ENCODE data around the gene FNDC11.

Gene FNDC11

DNA sequence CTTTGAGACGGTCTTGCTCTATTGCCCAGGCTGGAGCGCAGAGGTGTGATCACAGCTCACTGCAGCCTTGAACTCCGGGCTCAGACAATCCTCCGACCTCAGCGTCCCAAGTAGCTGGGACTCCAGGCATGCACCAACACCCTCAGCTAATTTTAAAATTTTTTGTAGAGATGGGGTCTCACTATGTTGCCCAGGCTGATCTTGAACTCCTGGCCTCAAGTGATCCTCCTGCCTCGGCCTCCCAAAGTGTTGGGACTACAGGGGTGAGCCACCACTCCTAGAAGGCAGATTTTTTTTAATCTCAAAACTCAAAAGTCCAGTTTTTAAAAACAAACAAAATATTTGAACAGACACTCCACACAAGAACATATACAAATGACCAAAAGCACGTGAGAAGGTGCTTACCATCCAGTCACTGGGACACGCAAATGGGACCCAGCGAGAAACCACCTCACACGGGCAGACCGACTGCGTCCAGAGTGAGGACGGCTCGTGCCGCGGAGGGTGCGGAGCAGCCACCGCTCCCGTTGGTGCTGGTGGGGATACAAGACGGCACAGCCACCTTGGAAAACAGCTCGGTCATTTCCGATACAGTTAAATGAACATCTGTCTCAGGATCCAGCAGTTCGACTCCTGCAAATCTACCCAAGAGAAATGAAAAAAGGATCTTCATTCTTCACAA is 28.6 kb downstream of the FNDC11 start:
- no peak for DNase-seq

DNA sequence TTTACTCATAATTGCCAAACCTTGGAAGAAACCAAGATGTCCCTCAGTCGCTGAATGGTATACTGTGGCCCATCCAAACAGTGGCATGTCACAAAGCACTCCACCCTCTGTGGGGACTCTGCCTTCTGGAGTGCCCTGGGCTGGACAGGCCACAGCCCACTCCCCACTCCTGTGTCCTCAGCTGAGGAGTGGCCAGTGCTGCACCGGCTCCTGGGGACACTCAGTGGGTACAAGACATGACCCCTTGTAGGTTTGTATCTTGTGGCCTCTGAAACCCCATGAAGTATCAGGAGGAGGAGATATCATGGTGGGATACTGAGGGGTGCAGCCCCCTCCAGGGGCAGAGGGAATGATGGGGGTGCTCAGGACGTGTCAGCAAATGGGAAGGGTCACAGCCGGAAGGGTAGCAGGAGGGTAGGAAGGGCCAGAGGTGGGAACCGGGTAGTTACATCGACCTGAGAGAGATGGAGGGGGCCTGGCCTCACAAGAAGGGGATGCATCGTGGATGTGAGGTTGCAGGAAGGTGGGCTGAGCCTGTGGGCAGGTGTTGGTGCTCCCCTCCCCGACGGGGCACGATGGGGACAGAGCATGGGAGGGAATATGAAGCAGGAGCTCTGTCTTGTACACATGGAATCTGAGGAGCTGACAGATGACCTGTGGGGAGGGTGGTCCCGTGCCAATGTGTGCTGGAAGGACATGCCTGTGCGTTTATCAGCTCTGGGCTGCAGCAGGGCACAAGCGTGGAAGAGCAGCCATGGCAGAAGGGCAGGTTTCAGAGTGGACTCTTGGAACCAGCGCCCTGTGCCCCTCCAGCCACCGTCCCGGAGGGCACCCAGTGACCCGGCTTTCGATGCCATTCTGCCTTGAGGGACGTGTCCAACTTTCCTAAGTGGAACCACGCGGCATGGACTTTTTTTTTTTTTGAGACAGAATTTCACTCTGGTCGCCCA is 31.9 kb downstream of the FNDC11 start:
- no peak for DNase-seq

DNA sequence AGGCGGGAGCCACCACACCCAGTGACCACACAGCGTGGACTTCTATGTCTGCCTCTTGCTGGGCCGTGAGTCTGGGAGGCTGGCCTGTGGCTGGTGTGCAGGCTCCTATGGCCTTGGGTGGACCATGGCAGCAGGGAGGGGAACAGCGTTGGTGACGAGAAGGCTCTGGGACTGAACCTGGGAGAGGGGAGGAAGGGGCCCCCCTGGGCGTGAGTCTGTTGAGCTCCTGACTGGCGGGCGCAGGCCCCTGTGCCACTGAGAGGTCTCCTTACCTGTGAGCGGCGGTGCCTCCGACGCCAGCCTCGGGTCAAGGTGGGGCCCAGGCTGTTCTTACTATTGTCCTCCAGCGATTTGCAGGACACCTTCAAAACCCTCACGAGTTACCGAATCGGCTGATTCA is 32.8 kb downstream of the FNDC11 start:
- DNase-seq, result no peak

DNA sequence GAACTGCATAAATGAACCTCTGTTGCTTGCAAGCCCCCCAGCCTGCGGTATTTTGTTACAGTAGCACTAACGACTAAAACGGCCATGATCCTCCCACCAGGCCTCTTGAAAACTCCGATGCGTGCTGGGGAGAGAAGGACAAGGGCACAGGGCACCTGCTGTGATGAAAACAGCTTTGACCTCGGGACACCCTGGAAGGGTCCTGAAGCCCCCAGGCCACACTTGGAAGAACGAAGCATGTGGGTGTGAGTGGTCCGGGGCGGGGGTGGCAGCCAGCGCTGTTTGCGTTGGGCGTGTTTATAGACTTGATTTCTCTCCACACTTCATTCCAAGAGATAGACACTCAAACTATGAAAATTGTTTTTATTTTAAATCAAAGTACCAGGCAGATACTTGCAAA is 33.3 kb downstream of the FNDC11 start:
- no peak for DNase-seq

DNA sequence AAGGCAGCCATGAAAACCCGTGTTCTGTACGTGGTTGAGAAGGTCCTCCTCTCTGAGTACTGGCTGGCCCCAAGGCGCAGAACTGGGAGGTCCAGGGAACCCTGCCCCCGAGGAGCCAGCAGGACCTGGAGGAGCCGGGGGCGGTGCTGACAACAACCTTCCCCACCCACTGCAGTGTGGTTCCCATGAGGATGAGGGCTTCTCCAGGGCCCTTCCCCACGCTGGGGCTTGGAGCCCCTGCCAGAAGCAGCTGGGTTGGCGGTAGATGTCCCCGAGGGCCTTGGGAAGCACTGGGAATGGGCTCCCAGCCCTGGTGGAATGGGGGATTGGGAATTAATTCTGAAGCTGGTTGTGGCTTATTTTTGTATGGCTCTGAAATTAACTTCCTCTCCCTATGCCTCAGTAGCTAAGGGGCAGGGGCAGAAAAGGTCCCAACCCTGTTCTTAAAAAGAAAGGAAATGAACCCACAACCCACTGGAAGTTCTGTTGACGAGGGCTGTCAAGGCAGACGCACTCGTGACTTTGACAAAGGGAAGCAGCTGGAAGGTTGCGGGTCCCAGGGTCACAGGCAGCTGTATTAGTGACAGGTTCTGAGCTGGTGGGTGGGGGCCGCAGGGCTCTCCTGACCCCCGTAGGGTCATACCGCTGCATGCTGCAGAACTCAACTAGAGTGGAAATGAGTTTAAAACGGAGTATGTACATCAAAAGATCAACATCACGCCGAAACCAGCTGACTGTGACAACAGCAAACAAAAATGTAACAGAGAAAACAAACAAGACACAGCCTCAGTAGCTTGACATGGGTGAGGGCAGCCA is 34.0 kb downstream of the FNDC11 start:
- no peak for DNase-seq

DNA sequence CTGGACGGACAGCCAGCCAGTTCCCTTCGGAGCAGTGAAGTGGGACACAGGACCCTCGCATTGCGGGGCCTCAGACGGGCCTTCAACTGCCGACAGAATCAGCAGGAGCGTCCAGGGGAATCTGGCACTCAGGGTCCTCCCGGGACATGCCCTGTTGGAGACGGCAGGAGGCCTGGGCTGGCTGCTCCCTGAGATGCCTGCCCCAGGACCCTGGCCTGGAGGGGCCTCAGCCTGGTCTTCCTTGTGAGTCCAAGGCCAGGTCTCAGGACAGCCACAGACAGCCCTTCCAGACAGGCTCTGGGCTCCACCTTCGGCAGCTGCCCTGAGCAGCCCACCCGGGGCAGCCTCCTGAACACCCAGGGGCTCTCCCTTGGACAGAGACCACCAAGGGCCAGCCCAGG is 34.7 kb downstream of the FNDC11 start:
- no peak for DNase-seq

DNA sequence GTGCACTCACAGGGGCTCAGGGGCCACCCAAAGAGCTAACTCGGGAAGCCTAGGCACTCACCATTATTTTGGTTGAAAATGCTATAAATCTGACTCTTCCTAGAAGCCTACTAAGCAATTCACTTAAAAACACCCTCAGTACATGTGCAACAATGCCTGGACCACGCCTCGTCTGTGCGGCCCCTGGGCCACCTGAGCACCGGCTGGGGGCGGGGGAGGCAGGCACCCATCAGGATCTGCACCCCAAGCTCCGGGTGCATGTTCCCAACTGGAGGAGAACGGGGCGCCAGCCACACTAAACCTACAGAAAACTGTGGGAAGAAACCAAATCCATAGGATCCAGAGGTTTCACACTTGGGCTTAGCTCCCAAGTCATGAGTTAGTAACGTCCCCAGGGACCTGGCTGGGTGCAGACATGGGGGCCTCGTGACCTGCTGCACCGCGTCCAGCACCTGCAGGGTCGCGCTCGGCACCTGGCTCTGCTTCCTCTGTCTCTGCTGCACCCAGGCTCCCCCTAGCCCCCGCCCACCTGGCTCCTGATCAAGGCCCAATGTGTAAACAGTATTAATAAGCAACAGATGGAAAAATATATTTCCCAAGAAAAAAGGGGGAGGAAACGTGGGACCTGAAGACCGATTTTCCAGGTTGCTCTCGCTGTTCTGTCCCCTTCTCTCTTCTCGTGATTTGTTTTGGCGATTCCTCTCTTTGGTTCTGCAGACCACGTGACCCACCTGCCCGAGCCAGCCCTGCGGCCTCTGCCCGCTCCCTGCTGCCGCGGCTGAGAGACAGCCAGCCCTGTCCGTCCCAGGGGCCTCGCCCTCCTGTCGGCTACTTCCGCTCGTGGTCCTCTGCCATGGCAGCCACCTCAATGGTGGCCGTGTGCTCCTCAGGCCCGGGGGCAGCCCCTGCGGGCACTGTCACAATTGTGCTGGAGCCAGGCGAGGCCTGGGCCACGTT is 35.6 kb downstream of the FNDC11 start:
- DNase-seq, result no peak

DNA sequence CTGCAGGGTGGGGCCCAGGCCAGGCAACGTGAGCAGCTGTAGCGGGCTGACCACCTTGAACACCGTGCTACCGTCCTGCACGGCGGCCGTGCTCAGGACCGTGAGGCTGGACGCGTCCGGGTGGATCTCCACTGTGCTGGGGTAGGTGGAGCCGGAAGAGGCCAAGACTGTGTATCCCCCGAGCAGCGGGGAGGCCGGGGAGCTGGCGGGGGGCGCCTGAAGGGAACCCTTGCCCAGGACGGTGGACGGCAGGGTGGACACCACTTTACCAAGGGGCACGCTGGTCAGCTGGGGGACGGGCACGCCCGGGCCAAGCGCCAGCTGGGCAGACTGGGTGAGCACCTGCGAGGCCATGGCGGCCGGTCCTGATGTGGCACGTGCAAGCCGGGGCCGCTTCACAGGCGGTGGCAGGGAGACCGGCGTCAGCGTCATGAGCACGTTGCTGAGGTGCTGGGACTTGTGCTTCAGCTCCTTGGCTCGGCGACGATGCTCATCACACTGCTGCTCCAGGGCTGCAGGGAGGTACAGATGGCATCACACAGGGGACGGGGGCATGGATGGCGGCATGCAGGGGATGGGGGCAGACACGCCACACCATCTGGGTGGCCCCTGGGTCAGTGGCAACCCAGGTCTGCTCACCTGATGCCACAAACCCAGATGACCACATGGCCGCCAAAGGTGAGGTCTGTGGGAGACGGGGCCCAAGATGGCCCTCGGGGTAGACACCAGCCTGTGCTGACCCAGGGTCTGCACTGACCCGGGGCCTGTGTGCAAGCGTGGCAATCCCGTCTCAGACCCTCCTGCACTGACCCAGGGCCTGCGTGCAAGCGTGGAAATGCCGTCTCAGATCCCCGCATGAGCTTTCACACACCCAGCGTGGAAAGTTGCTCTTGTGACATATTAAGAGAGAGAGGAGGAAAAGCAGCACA is 36.5 kb downstream of the FNDC11 start:
- no peak for DNase-seq

DNA sequence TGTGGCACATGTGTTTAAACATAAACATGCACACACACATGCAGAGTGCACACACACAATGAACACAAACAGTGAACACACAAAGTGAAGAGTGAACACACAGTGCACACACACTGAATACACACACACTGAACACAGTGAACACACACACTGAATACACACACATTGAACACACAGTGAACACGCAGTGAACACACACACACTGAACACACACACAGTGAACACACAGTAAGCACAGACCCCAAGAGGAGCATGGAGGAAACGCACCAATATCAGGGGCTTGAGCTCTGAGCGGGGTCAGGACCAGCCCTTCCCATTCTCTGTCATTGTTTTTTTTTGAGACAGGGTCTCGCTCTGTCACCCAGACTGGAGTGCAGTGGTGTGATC is 37.2 kb downstream of the FNDC11 start:
- DNase-seq, result no peak

DNA sequence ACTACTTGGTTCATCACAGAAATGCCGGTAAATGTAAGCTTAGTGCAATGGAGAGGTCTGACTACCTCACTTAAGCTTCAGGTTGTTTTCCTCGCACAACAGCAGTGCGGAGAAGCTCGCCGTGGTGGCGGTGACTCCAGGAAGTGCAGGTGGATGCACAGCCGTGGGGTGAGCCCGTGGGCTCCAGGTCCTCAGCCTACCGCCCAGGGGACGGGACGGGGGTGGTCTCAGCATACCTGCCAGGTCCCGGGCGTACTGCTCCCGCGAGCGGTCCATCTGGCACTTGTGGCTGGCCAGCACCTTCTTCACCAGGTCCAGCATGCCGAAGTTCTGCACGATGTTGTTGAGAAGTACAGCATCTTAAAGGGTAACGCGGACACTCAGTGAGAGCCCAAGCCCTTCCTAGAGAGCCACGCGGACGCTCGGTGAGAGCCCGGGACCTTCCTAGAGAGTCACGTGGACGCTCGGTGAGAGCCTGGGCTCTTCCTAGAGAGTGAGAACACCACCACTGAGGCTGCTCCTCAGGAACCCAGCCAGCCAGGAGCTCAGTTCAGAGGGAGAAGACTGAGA is 37.9 kb downstream of the FNDC11 start:
- no peak for DNase-seq

DNA sequence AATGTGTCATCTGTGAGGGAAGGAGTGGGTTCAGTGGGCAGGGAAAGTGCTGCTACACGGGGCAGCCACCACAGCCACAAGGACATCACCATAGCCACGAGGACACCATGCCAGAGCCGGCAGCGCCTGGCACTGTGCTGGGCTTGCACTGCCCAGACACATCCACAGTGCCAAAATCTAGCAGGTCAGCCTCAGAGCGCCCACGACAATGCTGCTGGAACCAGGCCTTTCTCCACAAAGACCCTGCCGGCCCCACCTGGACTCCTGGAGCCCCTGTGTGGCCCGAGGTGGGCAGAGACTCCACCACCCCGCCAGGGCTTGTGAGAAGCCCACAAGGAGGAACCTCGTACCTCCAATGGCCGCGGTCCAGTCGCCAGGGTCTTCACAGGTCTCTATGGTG is 38.7 kb downstream of the FNDC11 start:
- DNase-seq, result no peak

DNA sequence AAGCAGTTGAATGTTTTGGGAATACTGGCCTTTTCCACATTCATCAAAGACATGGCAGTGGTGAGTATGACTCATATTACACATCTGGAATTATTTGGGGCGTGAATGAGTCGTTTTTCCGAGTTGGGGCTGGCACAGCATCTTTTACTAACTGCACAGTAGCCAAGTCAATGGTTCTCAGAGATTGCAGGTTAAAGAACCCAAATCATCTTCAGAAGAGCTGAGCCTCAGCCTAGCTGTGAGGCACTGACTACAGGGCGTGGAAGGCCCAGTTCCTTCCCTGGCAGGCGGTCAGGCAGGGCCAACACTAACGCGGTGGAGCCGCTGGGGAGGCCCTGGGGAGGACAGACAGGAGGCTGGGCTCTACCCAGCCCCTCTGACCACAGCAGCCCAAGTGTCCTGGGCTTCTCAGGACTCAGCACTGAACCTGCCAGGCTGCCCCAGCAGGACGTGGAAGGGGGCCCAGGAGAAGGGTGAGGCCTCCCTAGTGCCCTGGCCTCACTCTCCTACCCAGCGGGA is 40.1 kb downstream of the FNDC11 start:
- DNase-seq, result no peak

DNA sequence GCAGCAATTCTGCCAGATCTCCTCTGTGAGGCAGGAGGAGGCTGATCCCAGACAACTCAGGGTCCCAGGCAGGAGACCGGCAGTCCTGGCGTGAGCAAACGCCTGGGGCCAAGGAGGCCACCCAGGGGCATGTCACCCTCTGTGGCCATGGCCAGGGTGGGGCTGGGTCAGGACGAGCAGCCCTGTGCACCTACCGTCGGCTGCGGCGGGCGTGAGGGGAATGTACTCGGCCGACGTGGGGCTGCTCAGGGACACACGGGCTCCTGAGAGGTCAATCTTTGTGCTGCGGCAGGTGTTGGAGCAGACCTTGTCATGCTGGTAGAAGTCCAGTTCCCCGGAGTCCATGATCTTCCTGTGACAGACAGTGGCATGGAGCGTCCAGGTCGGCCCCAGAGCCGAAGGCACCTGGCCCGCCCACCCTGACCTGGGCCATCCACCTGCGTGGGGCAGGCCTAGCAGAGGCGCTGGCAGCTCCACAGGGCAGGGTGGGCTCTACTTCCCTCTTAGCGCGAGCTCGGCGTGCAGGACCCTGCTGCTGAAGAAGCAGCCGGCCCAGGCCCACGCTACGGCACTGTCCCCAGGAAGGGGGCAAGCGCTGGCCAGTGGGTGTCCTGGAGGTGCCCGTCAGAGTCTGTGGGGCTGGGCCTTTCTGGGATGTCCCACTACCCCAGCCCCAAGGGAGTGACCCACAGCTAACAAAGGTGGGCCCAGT is 41.6 kb downstream of the FNDC11 start:
- no peak for DNase-seq

DNA sequence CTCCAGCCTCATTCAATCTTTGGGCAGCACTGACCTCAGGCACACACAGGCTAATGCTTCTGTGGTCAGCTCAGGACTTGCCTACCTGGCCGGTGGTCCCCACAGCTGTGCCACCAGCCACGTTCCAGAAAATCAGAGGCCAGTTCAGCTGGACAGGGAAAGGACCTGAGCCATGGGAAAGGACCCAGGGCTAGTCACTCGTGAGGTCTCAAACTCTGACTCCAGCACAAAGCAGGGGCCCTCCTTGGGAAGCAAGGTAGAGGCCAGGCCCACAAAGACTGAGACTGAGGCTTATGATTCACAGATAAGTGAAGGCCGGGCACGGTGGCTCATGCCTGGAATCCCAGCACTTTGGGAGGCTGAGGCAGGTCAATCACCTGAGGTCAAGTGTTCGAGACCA is 42.5 kb downstream of the FNDC11 start:
- DNase-seq, result no peak

DNA sequence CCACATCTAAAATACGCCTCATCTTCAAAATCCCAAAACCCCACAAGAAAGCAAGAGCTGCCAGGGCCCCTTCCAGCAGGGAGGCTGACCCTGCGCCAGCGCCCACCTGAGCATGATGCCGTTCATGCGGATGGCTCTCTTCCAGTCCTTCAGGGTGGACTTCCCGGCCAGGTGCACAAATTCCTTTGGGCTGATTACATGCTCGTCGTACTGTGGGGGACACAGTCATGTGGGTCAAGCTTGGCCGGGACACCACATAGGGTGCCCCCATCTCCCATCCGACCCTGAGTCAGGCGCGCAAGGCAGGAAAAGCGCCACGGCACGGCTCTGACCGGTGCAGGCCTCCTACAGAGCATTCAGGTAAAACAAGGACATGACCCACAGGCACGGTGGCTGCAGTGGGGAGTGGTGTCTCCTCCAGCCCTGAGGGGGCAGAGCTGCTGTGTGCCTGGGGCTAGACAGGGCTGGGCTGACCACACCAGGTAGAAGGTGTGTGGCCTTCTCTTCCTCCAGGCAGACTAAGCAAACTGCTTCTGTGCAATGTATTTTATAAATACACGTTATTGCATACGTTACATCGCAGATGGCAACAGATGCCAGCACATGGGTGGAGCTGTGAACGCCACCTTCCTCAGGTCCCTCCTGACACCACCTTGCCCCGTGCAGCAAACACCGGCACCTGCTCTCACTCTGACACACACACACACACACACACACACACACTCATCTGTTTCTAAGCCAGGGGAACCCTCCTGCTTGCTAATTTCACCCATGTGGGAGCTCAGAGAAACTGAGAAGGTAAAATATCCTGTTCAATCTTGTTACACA is 43.9 kb downstream of the FNDC11 start:
- DNase-seq, result no peak

DNA sequence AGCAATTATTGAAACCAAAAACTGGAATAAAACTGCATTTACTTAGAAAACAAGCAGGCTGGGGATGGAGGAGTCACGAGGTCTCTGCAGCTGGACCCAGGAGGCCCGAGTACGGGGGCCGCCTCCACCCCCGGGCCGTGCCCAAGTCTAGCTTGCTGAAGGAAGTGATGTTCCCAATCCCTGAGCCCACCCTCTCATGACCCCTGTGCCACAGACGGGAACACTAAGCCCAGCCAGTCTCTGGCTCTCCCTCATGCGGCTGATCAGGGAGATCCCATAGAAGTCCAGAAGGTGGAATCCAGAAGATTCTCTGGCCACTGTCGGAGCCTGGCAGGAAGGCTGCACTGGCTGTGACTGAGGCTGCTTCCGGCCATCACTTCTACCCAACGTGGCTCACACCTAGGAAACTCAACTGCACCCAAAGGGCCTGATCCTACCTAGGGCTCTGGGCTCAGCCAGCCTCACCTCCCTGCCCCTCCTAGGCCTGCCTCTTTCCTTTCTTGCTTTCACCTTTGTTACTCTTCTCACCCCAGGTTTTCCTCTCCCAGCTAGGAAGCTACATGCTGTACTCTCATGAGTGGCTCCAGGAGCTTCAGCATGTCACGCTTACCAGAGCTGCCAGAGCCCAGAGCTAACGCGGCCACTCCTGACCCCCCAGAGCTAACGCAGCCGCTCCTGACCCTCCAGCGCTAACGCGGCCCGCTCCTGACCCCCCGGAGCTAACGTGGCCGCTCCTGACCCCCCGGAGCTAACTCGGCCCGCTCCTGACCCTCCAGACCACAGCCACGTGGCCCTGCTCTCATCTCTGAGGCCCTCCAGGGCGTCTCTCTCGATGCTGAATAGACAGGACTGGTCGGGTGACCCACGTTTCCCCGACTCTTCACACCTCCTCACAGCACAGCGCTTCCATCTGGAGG is 44.8 kb downstream of the FNDC11 start:
- no peak for DNase-seq

DNA sequence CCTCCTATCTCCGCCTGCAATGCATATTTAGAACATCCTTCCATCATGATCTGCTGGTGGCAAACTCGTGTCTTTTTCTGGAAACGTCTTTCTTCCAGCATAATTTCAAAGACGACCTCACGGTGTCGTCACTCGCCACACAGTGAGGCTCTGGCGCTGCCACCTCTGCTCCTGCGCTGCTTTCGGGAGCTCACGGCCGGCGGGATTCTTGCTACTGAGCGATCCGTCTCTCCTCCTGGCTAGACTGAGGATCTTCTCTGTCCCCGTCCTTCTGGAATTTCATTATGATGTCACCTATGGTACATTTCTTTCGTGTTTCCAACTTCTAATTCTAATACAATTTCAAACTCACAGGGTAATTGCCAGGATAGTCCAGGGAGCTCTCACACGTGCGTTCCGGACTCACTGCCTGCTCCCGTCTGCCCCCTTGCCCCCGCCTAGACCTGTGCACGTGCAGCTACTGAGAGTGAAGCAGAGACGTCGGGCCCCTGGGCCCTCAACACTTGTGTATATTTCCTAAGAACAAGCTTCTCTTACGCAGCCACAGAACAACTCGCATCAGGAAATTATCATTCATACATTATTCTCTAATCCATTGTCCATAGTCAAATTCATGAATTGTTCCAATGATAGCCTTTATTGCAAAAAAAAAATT is 45.6 kb downstream of the FNDC11 start:
- no peak for DNase-seq
